Esophagus muscularis mucosa (tissue), 3 donors: ENCODE results near the gene AKAP6.

Experiments
- CTCF ChIP-seq, 3 experiments: fragments of 200-600 bp in 2 of 3; fragments of 450-650 bp in 1 of 3; sonication (generic) in 2 of 3; IDR thresholded peaks; one replicate each; pipeline ENCODE4 v1.5.1; 2017 to 2019; ENCODE audit warnings: antibody characterized with exemption in 3 of 3, mild to moderate bottlenecking in 2 of 3, moderate library complexity in 1 of 3
- POLR2A ChIP-seq: fragments of 450-650 bp; IDR thresholded peaks from one replicate; pipeline ENCODE4 v1.6.1; 2017; ENCODE audit warnings: antibody characterized with exemption, moderate library complexity, mild to moderate bottlenecking, low read depth
- POLR2AphosphoS5 ChIP-seq, 2 donors: sonication (generic); formaldehyde crosslinking; IDR thresholded peaks; one replicate each; pipeline ENCODE4 v1.6.1; 2017; ENCODE audit warnings: antibody characterized with exemption in 2 of 2

GRCh38 chr14:32846821-32847365 is 517.8 kb downstream of the AKAP6 start:
- no peak for TF ChIP-seq POLR2AphosphoS5 (IDR thresholded peaks at IDR 0.05)
- TF ChIP-seq CTCF (IDR thresholded peaks at IDR 0.05): no peak
- no peak for TF ChIP-seq POLR2A
